Astrocyte (in vitro differentiated cells and primary cell): Measurements from ENCODE around the gene HBM. TPM values are rescaled to one million over a fixed set of nuclear protein-coding genes. Genes with fewer than 3 reads are reported as not detected.

Source experiments
- DNase-seq: peaks from one replicate; pipeline ENCODE4 v3.0.0-alpha.2; 2010; ENCODE audit warnings: low read depth
- FAIRE-seq: peaks from 2 replicates; lab custom pipeline; 2011; peaks lifted over from hg19 to GRCh38; lab: Jason Lieb, UNC
- H2AFZ ChIP-seq: 2 replicates; pipeline ENCODE4 v1.6.0; 2012; ENCODE audit warnings: low read depth, low read length, inconsistent platforms
- H3K27ac ChIP-seq: 2 replicates; pipeline ENCODE4 v1.5.1; 2011; ENCODE audit warnings: low read depth, low read length, inconsistent platforms
- H3K27me3 ChIP-seq: 2 replicates; pipeline ENCODE4 v1.6.0; 2011; ENCODE audit warnings: low read length, inconsistent platforms; ENCODE audit not compliant: insufficient read depth
- H3K36me3 ChIP-seq: 2 replicates; pipeline ENCODE4 v1.5.1; 2011; ENCODE audit warnings: low read length, inconsistent platforms; ENCODE audit not compliant: insufficient read depth
- H3K4me1 ChIP-seq: 2 replicates; pipeline ENCODE4 v1.5.1; 2011; ENCODE audit warnings: low read length, inconsistent platforms; ENCODE audit not compliant: insufficient read depth
- H3K4me2 ChIP-seq: 2 replicates; pipeline ENCODE4 v1.6.0; 2012; ENCODE audit warnings: low read length, inconsistent platforms
- H3K4me3 ChIP-seq: 2 replicates; pipeline ENCODE4 v1.5.1; 2011; ENCODE audit warnings: low read depth, mild to moderate bottlenecking, low read length, inconsistent platforms; ENCODE audit not compliant: insufficient read depth
- H3K79me2 ChIP-seq: 2 replicates; pipeline ENCODE4 v1.6.0; 2012; ENCODE audit warnings: mild to moderate bottlenecking, low read length, inconsistent platforms; ENCODE audit not compliant: insufficient read depth
- H3K9ac ChIP-seq: 2 replicates; pipeline ENCODE4 v1.6.0; 2012; ENCODE audit warnings: mild to moderate bottlenecking, low read length, inconsistent platforms
- H3K9me3 ChIP-seq: 2 replicates; pipeline ENCODE4 v1.5.1; 2012; ENCODE audit warnings: low read depth, mild to moderate bottlenecking, low read length, inconsistent platforms; ENCODE audit not compliant: insufficient read depth
- H4K20me1 ChIP-seq: 2 replicates; pipeline ENCODE4 v1.6.0; 2012; ENCODE audit warnings: low read length, inconsistent platforms; ENCODE audit not compliant: insufficient read depth
- H3K27ac Mint-ChIP-seq: one replicate; pipeline ENCODE4 v1.8.0; 2021; ENCODE audit warnings: mild to moderate bottlenecking, mixed read lengths; ENCODE audit not compliant: unreplicated experiment
- H3K27me3 Mint-ChIP-seq: one replicate; pipeline ENCODE4 v1.8.0; 2021; ENCODE audit warnings: low read depth, mixed read lengths; ENCODE audit not compliant: unreplicated experiment
- H3K36me3 Mint-ChIP-seq: one replicate; pipeline ENCODE4 v1.8.0; 2021; ENCODE audit warnings: low read depth, mixed read lengths; ENCODE audit not compliant: unreplicated experiment
- H3K4me1 Mint-ChIP-seq: one replicate; pipeline ENCODE4 v1.8.0; 2021; ENCODE audit warnings: low read depth, mixed read lengths; ENCODE audit not compliant: unreplicated experiment
- H3K4me3 Mint-ChIP-seq: one replicate; pipeline ENCODE4 v1.8.0; 2021; ENCODE audit warnings: mild to moderate bottlenecking, moderate library complexity, mixed read lengths; ENCODE audit not compliant: unreplicated experiment
- H3K9me3 Mint-ChIP-seq: one replicate; pipeline ENCODE4 v1.8.0; 2021; ENCODE audit warnings: mild to moderate bottlenecking, mixed read lengths; ENCODE audit not compliant: unreplicated experiment
- EZH2 ChIP-seq: IDR thresholded peaks from 2 replicates; pipeline ENCODE4 v1.6.1; 2012; ENCODE audit warnings: mild to moderate bottlenecking, low read length, inconsistent platforms; ENCODE audit not compliant: insufficient read depth
- total RNA-seq: library from RNA; stranded (reverse); gene quantifications from 2 replicates; pipeline ENCODE4 v1.2.1, GENCODE V29; 2021
- TF ChIP-seq, protein P1 (sequence below): IDR thresholded peaks from 2 replicates; pipeline ENCODE4 v1.5.1; 2011; ENCODE audit warnings: low read depth, mild to moderate bottlenecking, inconsistent platforms, low read length, moderate library complexity; ENCODE audit not compliant: insufficient read depth

The HBM gene
- total RNA-seq, 1 donor from 2014 or later, result not detected

- no peaks in the 10 kb centered on the region for H3K4me1 ChIP-seq
- peaks cover 25% of the 10 kb centered on the region for H3K79me2 ChIP-seq
- Mint-ChIP-seq H3K36me3 (no peaks in the 10 kb centered on the region), H3K4me3 (no peak overlapping the region), H3K9me3 (no peaks in the 10 kb centered on the region), H3K4me1 (peaks cover 13% of the 10 kb centered on the region), H3K27me3 (peaks cover 5% of the 10 kb centered on the region), H3K27ac (no peak overlapping the region)
- H4K20me1 ChIP-seq, result no peaks in the 10 kb centered on the region
- FAIRE-seq, result no peak
- H3K9ac ChIP-seq, result no peak overlapping the region
- H3K27me3 ChIP-seq, result no peaks in the 10 kb centered on the region
- H3K36me3 ChIP-seq, result no peaks in the 10 kb centered on the region
- no peak overlapping the region for H3K4me2 ChIP-seq
- DNase-seq, result no peak
- H3K27ac ChIP-seq, result no peak overlapping the region
- no peak overlapping the region for H3K4me3 ChIP-seq
- TF ChIP-seq, protein P1, sequence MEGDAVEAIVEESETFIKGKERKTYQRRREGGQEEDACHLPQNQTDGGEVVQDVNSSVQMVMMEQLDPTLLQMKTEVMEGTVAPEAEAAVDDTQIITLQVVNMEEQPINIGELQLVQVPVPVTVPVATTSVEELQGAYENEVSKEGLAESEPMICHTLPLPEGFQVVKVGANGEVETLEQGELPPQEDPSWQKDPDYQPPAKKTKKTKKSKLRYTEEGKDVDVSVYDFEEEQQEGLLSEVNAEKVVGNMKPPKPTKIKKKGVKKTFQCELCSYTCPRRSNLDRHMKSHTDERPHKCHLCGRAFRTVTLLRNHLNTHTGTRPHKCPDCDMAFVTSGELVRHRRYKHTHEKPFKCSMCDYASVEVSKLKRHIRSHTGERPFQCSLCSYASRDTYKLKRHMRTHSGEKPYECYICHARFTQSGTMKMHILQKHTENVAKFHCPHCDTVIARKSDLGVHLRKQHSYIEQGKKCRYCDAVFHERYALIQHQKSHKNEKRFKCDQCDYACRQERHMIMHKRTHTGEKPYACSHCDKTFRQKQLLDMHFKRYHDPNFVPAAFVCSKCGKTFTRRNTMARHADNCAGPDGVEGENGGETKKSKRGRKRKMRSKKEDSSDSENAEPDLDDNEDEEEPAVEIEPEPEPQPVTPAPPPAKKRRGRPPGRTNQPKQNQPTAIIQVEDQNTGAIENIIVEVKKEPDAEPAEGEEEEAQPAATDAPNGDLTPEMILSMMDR, result no peak
- no peak for TF ChIP-seq EZH2
- no peak overlapping the region for H2AFZ ChIP-seq
- no peaks in the 10 kb centered on the region for H3K9me3 ChIP-seq
Observed at GRCh38 chr16:140175-140857, 25.5 kb upstream of the HBM start.

DNA sequence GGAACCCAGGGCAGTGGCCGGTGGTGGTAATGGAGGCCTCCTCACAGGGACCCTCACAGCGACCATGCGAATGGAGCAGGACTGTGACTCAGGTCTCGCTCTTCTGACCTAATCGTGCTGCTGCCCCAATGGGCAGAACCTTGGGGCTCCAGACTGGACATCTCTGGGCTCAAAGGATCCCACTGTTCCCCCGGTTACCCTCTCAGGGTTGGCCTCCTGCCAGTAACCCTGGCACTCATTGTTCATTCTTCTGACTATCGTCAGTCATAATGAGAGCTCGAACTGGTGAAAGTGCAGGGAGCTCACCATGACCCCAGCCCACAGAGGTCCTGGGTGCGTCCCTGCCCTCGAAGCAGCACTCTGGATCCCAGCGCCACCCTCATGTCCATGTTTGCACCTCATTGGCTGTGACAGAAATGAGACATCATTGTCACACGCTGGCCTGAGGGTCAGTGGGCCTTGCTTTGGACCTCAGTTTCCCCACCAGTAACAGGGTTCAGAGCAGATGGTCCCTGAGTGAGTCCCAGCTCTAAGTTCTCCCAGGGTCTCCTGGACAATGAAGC, 23.3 kb upstream of the HBM start:
- no peak for DNase-seq
- Mint-ChIP-seq H3K27me3 (peaks cover 11% of the 10 kb centered on the region), H3K27ac (no peak overlapping the region), H3K9me3 (no peaks in the 10 kb centered on the region), H3K4me1 (peaks cover 13% of the 10 kb centered on the region), H3K36me3 (no peaks in the 10 kb centered on the region), H3K4me3 (no peak overlapping the region)
- H3K27ac ChIP-seq, result no peak overlapping the region
- no peaks in the 10 kb centered on the region for H4K20me1 ChIP-seq
- no peaks in the 10 kb centered on the region for H3K36me3 ChIP-seq
- peaks cover 3% of the 10 kb centered on the region for H3K27me3 ChIP-seq
- H2AFZ ChIP-seq, result no peak overlapping the region
- no peak overlapping the region for H3K4me2 ChIP-seq
- no peaks in the 10 kb centered on the region for H3K4me1 ChIP-seq
- no peaks in the 10 kb centered on the region for H3K9me3 ChIP-seq
- H3K9ac ChIP-seq, result no peak overlapping the region
- H3K4me3 ChIP-seq, result no peak overlapping the region
- H3K79me2 ChIP-seq, result peaks cover 6% of the 10 kb centered on the region
- TF ChIP-seq, protein P1, result no peak
- no peak for TF ChIP-seq EZH2
- FAIRE-seq, result no peak

DNA sequence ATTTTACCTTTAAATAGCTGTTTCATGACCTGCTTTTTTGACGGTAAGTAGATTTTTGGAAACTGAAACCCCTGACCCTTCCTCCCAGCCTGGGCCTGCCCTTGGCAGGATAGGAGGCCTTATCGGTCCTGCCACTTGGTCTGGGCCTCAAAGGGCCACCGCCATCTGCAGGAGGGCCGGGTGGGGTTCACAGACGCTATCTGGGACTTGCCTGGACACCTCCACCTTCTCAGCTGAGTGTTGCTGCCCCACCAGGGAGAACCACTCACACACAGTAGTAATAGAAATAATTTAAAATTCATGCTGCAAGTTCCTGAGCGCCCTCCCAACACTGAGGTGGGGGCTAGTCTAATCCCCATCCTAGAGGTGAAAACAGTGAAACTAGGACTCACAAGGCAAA, 22.7 kb upstream of the HBM start:
- Histone ChIP-seq H3K4me1 (no peaks in the 10 kb centered on the region), H3K4me3 (no peak overlapping the region), H3K27me3 (peaks cover 3% of the 10 kb centered on the region), H3K79me2 (peaks cover under 1% of the 10 kb centered on the region), H2AFZ (no peak overlapping the region), H3K4me2 (no peak overlapping the region), H3K27ac (no peak overlapping the region), H4K20me1 (no peaks in the 10 kb centered on the region), H3K36me3 (no peaks in the 10 kb centered on the region), H3K9ac (no peak overlapping the region), H3K9me3 (no peaks in the 10 kb centered on the region)
- no peaks in the 10 kb centered on the region for H3K36me3 Mint-ChIP-seq
- H3K27me3 Mint-ChIP-seq, result peaks cover 11% of the 10 kb centered on the region
- peak overlapping the region; percentile 26 for H3K27ac Mint-ChIP-seq
- H3K9me3 Mint-ChIP-seq, result no peaks in the 10 kb centered on the region
- H3K4me1 Mint-ChIP-seq, result peaks cover 13% of the 10 kb centered on the region
- no peak for TF ChIP-seq EZH2
- TF ChIP-seq, protein P1, result no peak
- DNase-seq (no peak), FAIRE-seq (no peak)
- peak overlapping the region; percentile 40 for H3K4me3 Mint-ChIP-seq
